ENCODE results near the gene SNAP47. TPM values are rescaled to one million over a fixed set of nuclear protein-coding genes. Genes with fewer than 3 reads are reported as not detected.

SNAP47 gene
- total RNA-seq, 4 donors from 2014 or later, result 11.3 to 28.5 (median 20.2) TPM

DNA sequence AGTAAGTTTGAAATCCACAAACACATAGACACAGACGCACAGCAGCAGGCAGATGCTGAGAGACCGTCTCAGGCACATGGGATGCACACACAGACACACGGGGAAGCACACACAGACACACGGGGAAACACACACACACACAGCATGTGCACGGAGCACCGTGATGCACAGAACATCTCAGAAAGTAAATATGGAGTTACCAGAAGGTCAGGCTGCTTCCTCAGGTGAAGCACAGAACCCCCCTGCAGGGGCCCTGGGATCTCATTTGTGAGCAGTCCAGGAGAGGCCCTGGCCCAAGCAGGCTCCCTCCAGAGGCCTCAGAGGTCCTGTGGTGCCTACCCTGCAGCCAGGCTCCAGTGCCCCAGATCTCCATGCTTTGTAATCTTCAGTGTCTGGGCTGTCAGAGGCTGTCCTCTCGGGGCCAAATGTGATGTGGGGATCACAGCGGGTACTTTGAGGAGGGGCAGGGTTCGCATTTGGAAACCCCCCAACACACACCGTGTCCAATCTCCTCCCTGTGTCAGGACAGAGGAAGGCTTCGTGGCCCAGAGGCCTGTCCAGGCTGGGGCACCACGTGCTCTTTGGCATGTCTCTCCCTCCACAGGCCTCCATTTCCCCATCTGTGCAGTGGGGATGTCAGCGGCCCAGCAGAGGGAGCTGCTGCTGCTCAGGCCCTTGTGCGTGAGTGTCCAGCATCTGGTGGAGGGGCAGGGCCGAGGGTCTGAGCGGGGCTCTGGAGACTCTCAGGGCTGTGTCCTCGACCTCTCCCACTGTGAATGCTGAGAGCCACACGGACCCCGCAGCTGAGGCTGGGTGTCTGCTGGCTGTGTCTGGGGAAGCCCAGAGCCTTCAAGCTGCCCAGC lies 57.2 kb downstream of the SNAP47 start:
- Histone ChIP-seq H3K4me3 (no peak overlapping the region), H3K9me3 (no peaks in the 10 kb centered on the region), H3K27me3 (peaks cover 0 to 23% (median 0%) of the 10 kb centered on the region in 4 donors), H3K36me3 (no peaks in the 10 kb centered on the region), H3K4me1 (peaks cover 13 to 79% (median 22%) of the 10 kb centered on the region in 3 donors), H3K27ac (no peak overlapping the region)
- no peak for DNase-seq
- intact Hi-C loops (cut with DNase I), result no loop called here
- WGBS, 2 donors, result 73 to 83% methylated on average over 8 to 11 of the region's 19 CpGs
- no peak for TF ChIP-seq POLR2A (IDR thresholded peaks at IDR 0.05)
- TF ChIP-seq, protein P1, sequence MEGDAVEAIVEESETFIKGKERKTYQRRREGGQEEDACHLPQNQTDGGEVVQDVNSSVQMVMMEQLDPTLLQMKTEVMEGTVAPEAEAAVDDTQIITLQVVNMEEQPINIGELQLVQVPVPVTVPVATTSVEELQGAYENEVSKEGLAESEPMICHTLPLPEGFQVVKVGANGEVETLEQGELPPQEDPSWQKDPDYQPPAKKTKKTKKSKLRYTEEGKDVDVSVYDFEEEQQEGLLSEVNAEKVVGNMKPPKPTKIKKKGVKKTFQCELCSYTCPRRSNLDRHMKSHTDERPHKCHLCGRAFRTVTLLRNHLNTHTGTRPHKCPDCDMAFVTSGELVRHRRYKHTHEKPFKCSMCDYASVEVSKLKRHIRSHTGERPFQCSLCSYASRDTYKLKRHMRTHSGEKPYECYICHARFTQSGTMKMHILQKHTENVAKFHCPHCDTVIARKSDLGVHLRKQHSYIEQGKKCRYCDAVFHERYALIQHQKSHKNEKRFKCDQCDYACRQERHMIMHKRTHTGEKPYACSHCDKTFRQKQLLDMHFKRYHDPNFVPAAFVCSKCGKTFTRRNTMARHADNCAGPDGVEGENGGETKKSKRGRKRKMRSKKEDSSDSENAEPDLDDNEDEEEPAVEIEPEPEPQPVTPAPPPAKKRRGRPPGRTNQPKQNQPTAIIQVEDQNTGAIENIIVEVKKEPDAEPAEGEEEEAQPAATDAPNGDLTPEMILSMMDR (IDR thresholded peaks at IDR 0.05), result peak in 1 of 6 experiments; percentile 6

- TF ChIP-seq POLR2A (IDR thresholded peaks at IDR 0.05), result no peak
- TF ChIP-seq, protein P1 (IDR thresholded peaks at IDR 0.05), result no peak
- Histone ChIP-seq H3K27ac (peak overlapping the region in 2 of 4 donors; percentile 34 to 62), H3K36me3 (no peaks in the 10 kb centered on the region), H3K4me1 (peaks cover 13 to 70% (median 22%) of the 10 kb centered on the region in 3 donors), H3K4me3 (no peak overlapping the region), H3K9me3 (no peaks in the 10 kb centered on the region), H3K27me3 (peaks cover 0 to 26% (median 0%) of the 10 kb centered on the region in 4 donors)
- WGBS, 2 donors, result no CpG with 5 or more reads among the region's 10 CpGs
- intact Hi-C loops (cut with DNase I), result no loop called here
- no peak for DNase-seq
These were observed 58.1 kb downstream of the SNAP47 start for GRCh38 chr1:227793079-227793947.

GRCh38 chr1:227793948-227794816 lies 58.9 kb downstream of the SNAP47 start:
- H3K9me3 ChIP-seq, result no peaks in the 10 kb centered on the region
- peaks cover 0 to 28% (median 0%) of the 10 kb centered on the region in 4 donors for H3K27me3 ChIP-seq
- H3K4me1 ChIP-seq, result peaks cover 13 to 61% (median 17%) of the 10 kb centered on the region in 3 donors
- no peaks in the 10 kb centered on the region for H3K36me3 ChIP-seq
- no CpG with 5 or more reads among the region's 12 CpGs for WGBS, 2 donors
- peak overlapping the region in 3 of 4 donors; percentile 30 to 62 (median 34) for H3K27ac ChIP-seq
- TF ChIP-seq POLR2A (IDR thresholded peaks at IDR 0.05), result no peak
- TF ChIP-seq, protein P1 (IDR thresholded peaks at IDR 0.05), result no peak
- DNase-seq, result no peak
- intact Hi-C loops (cut with DNase I), result no loop called here
- H3K4me3 ChIP-seq, result peak overlapping the region in 1 of 4 donors; percentile 7

DNA sequence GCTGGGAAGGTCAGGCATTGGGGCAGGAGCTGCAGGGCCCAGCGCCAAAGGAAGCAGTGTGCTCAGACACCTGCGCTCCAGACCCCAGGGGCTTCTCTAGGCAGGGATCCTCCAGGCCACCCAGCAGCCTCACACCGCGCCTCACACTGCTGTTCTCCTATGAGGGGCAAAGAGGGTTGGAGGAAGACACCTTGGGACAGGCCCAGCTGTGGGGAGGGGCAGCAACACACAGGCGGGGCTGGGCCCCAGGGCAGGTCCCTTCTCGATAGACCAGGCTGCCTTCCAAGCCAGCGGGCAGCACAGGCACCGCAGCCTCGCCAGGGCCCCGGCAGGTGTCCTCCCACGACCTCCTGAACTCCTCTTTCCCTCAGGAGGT lies 59.6 kb downstream of the SNAP47 start:
- DNase-seq, result no peak
- Histone ChIP-seq H3K4me3 (peak overlapping the region in 1 of 4 donors; percentile 7), H3K27me3 (peaks cover 0 to 28% (median 0%) of the 10 kb centered on the region in 4 donors), H3K27ac (peak overlapping the region in 2 of 4 donors; percentile 30 to 62), H3K36me3 (no peaks in the 10 kb centered on the region), H3K4me1 (peaks cover 13 to 55% (median 15%) of the 10 kb centered on the region in 3 donors), H3K9me3 (no peaks in the 10 kb centered on the region)
- intact Hi-C loops (cut with DNase I), result no loop called here
- WGBS, 2 donors, result 24 to 50% methylated on average over 8 of the region's 11 CpGs
- TF ChIP-seq, protein P1 (IDR thresholded peaks at IDR 0.05), result no peak
- TF ChIP-seq POLR2A (IDR thresholded peaks at IDR 0.05), result no peak

Measured in esophagus squamous epithelium (tissue), 5 donors.